Mucosa of descending colon (tissue), 3 donors: ENCODE results near the gene CPSF4L. TPM values are rescaled to one million over a fixed set of nuclear protein-coding genes. Genes with fewer than 3 reads are reported as not detected.

Experiments
- ATAC-seq: fragments of 200-7000 bp; cut with Tn5 transposase; one replicate; pipeline ENCODE4 v1.9.1; 2020; ENCODE audit warnings: mild to moderate bottlenecking, moderate library complexity
- DNase-seq, 3 donors: peaks; one replicate each; pipeline ENCODE4 v3.0.0-alpha.2; 2020
- H3K36me3 ChIP-seq: fragments of 200-600 bp; one replicate; pipeline ENCODE4 v1.8.0; 2021; ENCODE audit warnings: low read depth, mild to moderate bottlenecking
- H3K4me1 ChIP-seq: fragments of 200-600 bp; one replicate; pipeline ENCODE4 v1.8.0; 2021; ENCODE audit warnings: low read depth, mild to moderate bottlenecking
- H3K4me3 ChIP-seq: fragments of 200-600 bp; one replicate; pipeline ENCODE4 v1.8.0; 2021; ENCODE audit warnings: mild to moderate bottlenecking
- H3K9me3 ChIP-seq: fragments of 200-600 bp; one replicate; pipeline ENCODE4 v1.8.0; 2021; ENCODE audit warnings: mild to moderate bottlenecking
- CTCF ChIP-seq: fragments of 200-600 bp; IDR thresholded peaks from one replicate; pipeline ENCODE4 v1.8.0; 2022; ENCODE audit warnings: antibody characterized with exemption, mild to moderate bottlenecking
- intact Hi-C, 2 donors: fragments of 100-400 bp; cut with DNase I in 1 of 2; cut with micrococcal nuclease in 1 of 2; formaldehyde crosslinking; loops; one replicate each; pipeline versions ENCODE4 v1.11.0 to v1.11.1; 2022; cut with DNase I, micrococcal nuclease
- total RNA-seq, 3 donors: library from RNA; stranded (reverse); fragmentation: NEBNext Ultra II Directional in 2 of 3; extraction: Animal tissue kit (Norgen Biotek cat#: 25700) in 2 of 3; gene quantifications; one replicate each; pipeline versions ENCODE4 v1.2.1 to v1.2.4, GENCODE V29; 2021 to 2023
- donor health status: DM: no; HTN: no; CAD: no; lungs with moderate emphysema.
- donor health status: DM: no; HTN: no; CAD: no.
- donor health status: DM: no; HTN: yes; CAD: no.

CPSF4L gene
- total RNA-seq, 3 donors from 2014 or later: not detected

DNA sequence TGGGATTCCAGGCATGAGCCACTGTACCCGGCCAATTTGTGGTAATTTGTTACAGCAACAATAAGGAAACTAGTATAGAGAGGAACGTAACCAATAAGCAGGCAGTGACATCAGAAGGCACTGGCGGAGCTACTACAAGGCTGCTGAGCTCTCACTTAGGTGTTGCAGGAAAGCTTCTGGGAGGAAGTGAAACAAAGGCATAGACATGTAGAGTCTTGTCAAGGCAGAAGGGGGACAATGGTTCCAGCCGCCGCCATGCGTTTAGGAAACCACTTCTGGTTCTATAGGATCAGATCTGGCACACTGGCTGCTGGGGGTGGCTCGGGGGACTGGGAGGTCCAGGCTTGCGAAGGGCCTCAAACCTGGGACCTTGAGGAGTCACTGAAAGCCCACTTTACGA, 9.4 kb upstream of the CPSF4L start:
- ATAC-seq (peak; percentile 86), DNase-seq (peak in 1 of 3 donors; percentile 53)
- no peaks in the 10 kb centered on the region for H3K9me3 ChIP-seq
- intact Hi-C loops: no loop called here
- no peaks in the 10 kb centered on the region for H3K36me3 ChIP-seq
- no peak overlapping the region for H3K4me3 ChIP-seq
- TF ChIP-seq CTCF: no peak
- no peaks in the 10 kb centered on the region for H3K4me1 ChIP-seq

DNA sequence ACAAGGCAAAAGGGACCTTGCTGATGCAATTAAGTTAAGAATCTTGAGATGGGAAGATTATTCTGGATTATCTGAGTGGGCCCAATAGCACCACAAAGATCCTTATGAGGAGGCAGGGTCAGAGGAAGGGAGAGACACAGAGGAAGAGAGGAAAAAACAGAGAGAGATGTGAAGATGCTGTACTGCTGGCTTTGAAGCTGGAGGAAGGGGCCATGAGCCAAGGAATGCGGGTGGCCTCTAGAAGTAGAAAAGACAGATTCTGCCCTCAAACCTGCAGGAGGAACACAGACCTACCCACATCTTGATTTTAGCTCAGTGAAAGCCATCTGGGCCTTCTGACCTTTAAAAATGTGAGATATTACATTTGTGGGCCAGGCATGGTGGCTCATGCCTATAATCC, 8.1 kb upstream of the CPSF4L start:
- Histone ChIP-seq H3K4me1 (no peaks in the 10 kb centered on the region), H3K9me3 (no peaks in the 10 kb centered on the region), H3K4me3 (no peak overlapping the region), H3K36me3 (no peaks in the 10 kb centered on the region)
- ATAC-seq (no peak), DNase-seq (no peak)
- intact Hi-C loops: no loop called here
- TF ChIP-seq CTCF: no peak

DNA sequence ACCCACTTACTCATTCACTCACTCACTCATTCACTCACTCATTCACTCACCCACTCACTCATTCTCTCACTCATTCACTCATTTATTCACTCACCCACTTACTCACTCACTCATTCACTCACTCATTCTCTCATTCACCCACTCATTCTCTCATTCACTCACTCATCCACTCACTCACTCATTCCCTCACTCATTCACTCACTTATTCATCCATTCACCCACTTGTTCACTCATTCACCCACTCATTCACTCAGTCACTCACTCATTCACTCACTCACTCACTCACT, 7.6 kb upstream of the CPSF4L start:
- H3K9me3 ChIP-seq: no peaks in the 10 kb centered on the region
- H3K4me3 ChIP-seq: no peak overlapping the region
- H3K4me1 ChIP-seq: no peaks in the 10 kb centered on the region
- intact Hi-C loops: no loop called here
- TF ChIP-seq CTCF: no peak
- DNase-seq (no peak), ATAC-seq (no peak)
- no peaks in the 10 kb centered on the region for H3K36me3 ChIP-seq

GRCh38 chr17:73268582-73269328, 7.1 kb upstream of the CPSF4L start:
- DNase-seq (no peak), ATAC-seq (peak; percentile 15)
- intact Hi-C loops: no loop called here
- no peaks in the 10 kb centered on the region for H3K4me1 ChIP-seq
- H3K4me3 ChIP-seq: no peak overlapping the region
- no peaks in the 10 kb centered on the region for H3K9me3 ChIP-seq
- TF ChIP-seq CTCF: no peak
- H3K36me3 ChIP-seq: no peaks in the 10 kb centered on the region

- Histone ChIP-seq H3K36me3 (no peaks in the 10 kb centered on the region), H3K4me1 (no peaks in the 10 kb centered on the region), H3K4me3 (no peak overlapping the region), H3K9me3 (no peaks in the 10 kb centered on the region)
- intact Hi-C loops: no loop called here
- DNase-seq (no peak), ATAC-seq (peak; percentile 36)
- TF ChIP-seq CTCF: no peak
Observed at GRCh38 chr17:73267648-73268537, 6.2 kb upstream of the CPSF4L start.
